HG03103 (cell line): ENCODE results near the gene DVL1.
A peak's percentile ranks its signal among the peaks of the same experiment; 100 is the strongest.
"Not testable (repeated sequence)": the region's sequence is repeated elsewhere in the genome, so short reads cannot be mapped to it uniquely, and the experiment has no call there.

ENCODE experiments used
- ATAC-seq: cut with Tn5 transposase; IDR thresholded peaks from one replicate; pipeline ENCODE4 v1.9.1; 2021; ENCODE audit warnings: low read depth; ENCODE audit not compliant: unreplicated experiment

The DVL1 gene

GRCh38 chr1:1329304-1330210 lies 19.7 kb downstream of the DVL1 start:
- ATAC-seq: no peak

DNA sequence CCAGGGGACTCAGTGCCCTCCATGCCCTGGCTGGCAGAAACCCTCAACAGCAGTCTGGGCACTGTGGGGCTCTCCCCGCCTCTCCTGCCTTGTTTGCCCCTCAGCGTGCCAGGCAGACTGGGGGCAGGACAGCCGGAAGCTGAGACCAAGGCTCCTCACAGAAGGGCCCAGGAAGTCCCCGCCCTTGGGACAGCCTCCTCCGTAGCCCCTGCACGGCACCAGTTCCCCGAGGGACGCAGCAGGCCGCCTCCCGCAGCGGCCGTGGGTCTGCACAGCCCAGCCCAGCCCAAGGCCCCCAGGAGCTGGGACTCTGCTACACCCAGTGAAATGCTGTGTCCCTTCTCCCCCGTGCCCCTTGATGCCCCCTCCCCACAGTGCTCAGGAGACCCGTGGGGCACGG lies 21.0 kb downstream of the DVL1 start:
- no peak for ATAC-seq

DNA sequence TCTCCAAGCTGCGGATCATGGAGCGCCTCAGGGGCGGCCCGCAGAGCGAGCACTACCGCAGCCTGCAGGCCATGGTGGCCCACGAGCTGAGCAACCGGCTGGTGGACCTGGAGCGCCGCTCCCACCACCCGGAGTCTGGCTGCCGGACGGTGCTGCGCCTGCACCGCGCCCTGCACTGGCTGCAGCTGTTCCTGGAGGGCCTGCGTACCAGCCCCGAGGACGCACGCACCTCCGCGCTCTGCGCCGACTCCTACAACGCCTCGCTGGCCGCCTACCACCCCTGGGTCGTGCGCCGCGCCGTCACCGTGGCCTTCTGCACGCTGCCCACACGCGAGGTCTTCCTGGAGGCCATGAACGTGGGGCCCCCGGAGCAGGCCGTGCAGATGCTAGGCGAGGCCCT lies 21.9 kb downstream of the DVL1 start:
- no peak for ATAC-seq

DNA sequence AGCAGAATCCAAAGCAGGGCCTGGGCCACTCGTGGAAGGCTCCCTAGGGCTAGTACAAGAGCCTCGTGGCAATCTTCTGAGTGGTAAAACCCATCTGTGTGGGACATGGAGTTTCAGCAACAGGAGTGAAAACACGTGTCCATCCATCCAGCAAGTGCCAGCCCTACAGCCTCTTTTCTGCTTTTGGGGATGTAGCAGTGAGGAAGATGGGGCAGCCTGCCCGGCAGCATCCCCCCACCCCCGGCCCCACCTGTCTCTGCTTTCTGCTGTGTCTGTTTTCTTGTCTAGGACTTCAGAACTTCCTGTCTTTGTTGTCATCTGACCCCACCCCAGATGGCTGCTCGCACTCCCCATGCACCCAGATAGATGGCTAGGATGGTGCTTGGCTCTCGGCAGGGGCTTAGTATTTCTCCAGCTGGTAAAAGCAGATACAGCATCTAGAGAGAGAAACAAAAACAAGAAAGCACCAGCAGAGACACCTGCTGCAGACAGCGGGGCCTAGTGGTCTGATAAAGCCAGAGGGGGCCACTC lies 23.1 kb downstream of the DVL1 start:
- no peak for ATAC-seq

- no peak for ATAC-seq
Observed at GRCh38 chr1:1325288-1326074, 23.7 kb downstream of the DVL1 start.

DNA sequence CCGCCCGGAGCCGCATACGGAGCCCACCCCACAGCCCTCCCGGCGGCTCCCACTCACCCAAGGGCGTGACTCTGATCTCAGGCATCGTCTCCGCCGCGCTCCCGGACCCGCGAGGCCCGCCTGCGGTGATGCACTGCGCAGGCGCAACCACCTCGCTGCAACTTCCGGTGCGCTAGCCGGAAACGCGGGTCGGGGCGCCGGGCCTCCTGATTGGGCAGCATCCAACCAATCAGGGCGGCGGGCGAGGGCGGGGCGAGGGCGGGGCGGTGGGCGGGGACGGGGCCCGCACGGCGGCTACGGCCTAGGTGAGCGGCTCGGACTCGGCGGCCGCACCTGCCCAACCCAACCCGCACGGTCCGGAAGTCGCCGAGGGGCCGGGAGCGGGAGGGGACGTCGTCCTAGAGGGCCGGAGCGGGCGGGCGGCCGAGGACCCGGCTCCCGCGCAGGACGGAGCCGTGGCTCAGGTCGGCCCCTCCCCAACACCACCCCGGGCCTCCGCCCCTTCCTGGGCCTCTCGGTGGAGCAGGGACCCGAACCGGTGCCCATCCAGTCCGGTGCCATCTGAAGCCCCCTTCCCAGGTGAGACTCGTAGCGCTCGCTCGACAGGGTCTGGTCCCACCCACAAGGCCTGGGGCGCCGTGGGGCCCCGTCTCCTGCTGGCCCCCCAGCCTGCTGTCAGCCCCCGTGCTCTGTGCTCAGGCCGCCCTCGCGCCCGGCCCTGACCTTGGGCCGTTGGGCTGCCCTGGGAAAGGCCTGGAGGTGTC lies 24.5 kb downstream of the DVL1 start, which contains the start of the genes CPTP and INTS11:
CPTP (plus strand) TSS at position 279 of the 764 bp plus-strand sequence. CDS start 2,109 bp downstream, outside the sequence.
INTS11 (minus strand) TSS at position 137 of the 764 bp plus-strand sequence; CDS start at position 85, 52 bp downstream.
- ATAC-seq: peak; percentile 72

- peak; percentile 27 for ATAC-seq
Observed at GRCh38 chr1:1324084-1324523, 25.1 kb downstream of the DVL1 start.

- ATAC-seq: no peak
Observed at GRCh38 chr1:1322952-1323351, 26.3 kb downstream of the DVL1 start.

DNA sequence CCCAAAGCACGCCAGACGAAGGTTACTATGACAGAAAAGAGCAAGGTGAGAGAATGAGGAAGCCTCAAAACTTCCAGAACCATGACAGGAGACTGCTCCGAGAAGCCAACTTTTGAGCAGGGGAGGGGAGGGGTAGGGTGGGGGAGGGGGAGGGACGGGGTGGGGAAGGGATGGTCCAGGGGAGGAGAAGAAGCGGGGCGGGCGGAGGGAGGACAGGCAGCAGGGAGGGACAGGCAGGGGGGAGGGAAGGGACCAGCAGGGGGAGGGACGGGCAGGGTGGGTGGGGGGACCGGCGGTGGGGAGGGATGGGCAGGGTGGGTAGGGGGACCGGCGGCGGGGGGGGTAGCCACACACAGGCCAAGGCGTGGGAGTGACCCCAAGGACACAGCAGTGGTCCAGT lies 26.8 kb downstream of the DVL1 start:
- ATAC-seq: no peak

DNA sequence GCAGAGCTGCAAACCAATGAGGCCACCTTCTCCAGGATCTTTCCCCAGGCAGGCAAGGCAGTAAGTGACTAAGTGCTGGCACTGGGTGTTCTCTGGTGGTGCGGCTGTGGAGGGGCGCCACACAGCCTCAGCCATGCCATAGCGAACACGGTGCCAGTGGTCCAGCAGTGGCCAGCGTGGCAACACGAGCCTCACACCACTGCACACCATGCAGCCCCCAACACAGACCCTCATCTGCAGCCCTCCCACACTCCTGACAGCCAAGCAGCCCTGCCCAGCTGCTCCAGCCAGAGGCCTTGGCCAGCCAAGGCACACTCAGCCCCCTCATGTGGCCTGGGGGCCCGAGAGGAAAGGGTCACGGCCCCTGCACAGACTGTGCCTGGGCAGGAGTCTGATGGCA lies 27.7 kb downstream of the DVL1 start:
- no peak for ATAC-seq

GRCh38 chr1:1320666-1321448 lies 28.4 kb downstream of the DVL1 start:
- ATAC-seq: no peak

DNA sequence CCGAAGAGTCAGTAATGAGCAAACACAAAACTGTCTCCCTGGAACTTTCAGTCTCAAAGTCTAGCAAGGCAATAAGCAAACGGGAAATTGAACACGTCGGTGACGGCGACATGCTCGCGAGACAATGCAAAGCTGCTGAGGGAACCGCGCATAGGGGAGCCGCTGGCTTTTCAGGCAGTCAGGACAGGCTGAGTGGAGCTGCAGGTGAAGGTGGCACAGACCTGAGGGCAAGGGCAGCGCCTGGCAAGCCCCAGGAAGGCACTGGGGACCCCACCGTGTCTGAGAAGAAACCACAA lies 29.6 kb downstream of the DVL1 start:
- no peak for ATAC-seq

DNA sequence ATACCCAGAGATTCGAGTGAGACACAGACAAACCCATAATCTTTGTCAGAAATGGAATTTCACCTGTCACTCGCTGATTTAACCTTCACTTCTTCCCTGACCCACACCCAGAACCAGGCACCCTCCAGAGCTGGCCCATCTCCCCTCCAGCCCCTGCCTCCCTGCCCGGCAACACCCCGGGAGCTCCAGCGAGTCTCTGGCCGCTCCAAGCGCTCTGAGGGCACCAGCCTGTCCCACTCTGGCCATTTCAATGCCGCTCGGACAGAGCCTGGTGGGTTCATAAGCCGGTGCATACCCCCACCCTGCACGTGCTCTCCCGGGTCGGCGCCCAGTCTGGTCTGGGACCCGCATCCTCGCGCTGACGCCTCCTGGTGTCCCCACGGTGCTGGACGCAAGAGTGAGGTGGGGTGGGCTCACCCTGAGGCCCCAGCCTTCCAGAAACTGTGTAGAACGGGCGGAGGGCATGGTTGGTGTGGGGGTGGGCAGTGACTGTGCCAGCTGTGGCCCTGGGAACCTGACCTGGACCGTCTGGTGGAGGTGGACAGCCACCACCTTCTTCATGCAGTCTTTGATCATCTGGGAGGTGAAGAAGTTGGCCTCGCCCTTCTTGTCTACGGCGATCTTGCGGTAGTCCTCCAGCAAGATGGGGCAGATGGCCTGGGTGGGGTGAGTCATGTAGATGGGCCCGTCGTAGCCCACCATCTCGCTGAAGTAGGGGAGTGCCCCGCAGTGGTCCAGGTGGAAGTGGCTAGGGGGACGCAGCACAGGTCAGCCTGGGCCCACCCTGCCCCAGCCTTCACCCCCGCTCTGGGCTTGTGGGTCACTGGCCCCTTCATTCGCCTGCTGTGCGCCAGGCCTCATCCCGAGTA lies 30.2 kb downstream of the DVL1 start:
- ATAC-seq: no peak

- no peak for ATAC-seq
Observed at GRCh38 chr1:1318131-1318652, 31.0 kb downstream of the DVL1 start.

- no peak for ATAC-seq
Observed at GRCh38 chr1:1317420-1317819, 31.8 kb downstream of the DVL1 start.

GRCh38 chr1:1316199-1316598 lies 33.0 kb downstream of the DVL1 start:
- ATAC-seq: not testable (repeated sequence)

- ATAC-seq: no peak
Observed at GRCh38 chr1:1315435-1315954, 33.7 kb downstream of the DVL1 start.

DNA sequence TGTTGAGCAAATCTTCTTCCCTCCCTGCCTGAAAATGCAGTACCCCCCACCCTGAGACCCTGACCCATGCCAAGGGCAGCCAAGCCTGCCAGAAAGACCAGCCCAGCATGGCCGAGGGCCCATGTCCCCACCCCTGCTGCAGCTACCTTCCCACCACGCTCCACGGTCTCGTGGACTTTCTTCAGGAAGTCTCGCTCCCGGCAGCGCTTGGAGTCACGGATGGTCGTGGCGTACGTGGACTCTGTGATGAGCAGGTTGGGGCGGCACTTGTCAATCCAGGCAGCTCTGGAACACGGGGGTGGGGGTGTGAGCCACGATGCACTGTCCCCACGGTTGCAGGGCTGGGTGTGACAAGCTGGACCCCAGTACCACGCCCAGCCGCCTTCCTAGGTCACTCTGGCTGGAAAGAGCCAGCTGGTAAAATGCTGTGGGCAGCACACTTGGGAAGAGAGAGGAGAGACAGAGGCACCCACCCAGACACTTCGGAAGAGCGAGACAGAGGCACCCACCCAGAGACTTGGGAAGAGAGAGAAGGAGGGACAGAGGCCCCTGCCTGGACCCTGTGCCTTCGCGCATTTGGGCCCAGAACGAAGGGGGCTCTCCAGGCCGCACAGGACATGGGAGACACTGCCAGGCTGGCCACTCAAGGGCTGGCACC lies 34.4 kb downstream of the DVL1 start:
- ATAC-seq: no peak
